ENCODE measurements around the gene MCM3AP.

Gene MCM3AP

GRCh38 chr21:46250146-46250725 lies 35.2 kb downstream of the MCM3AP start:
- Histone ChIP-seq H2AFZ (ENCODE audit: low read length) (no peak overlapping the region), H3K9me2 (replicated peaks; ENCODE audit: insufficient read depth, low read length) (no peaks in the 10 kb centered on the region), H4K20me1 (ENCODE audit: insufficient read depth, low read length) (no peaks in the 10 kb centered on the region), H3K36me3 (replicated peaks; ENCODE audit: insufficient read depth, low read length) (peaks cover 12% of the 10 kb centered on the region; the same call in 1 of the 2 replicates), H3K27me3 (replicated peaks; ENCODE audit: insufficient read depth, low read length) (no peaks in the 10 kb centered on the region), H3K4me3 (ENCODE audit: low read length) (no peak overlapping the region), H3K4me2 (ENCODE audit: low read depth, low read length) (no peak overlapping the region), H3K79me2 (ENCODE audit: low read length) (no peaks in the 10 kb centered on the region), H3K4me1 (ENCODE audit: low read length) (no peaks in the 10 kb centered on the region), H3F3A (ENCODE audit: insufficient read depth, low read length) (no peaks in the 10 kb centered on the region), H3K27ac (ENCODE audit: low read length) (no peak overlapping the region), H3K9me3 (replicated peaks; ENCODE audit: insufficient read depth, low read length) (no peaks in the 10 kb centered on the region), H3K9ac (ENCODE audit: low read length) (no peak overlapping the region)
- TF ChIP-seq EZH2phosphoT487 (IDR thresholded peaks at IDR 0.05; ENCODE audit: low read length) (no peak), CTCF (IDR thresholded peaks at IDR 0.05; ENCODE audit: low read length) (no peak), EZH2 (optimal IDR thresholded peaks at IDR 0.05; ENCODE audit: low read depth, low read length) (no peak)
- DNase-seq, result no peak

DNA sequence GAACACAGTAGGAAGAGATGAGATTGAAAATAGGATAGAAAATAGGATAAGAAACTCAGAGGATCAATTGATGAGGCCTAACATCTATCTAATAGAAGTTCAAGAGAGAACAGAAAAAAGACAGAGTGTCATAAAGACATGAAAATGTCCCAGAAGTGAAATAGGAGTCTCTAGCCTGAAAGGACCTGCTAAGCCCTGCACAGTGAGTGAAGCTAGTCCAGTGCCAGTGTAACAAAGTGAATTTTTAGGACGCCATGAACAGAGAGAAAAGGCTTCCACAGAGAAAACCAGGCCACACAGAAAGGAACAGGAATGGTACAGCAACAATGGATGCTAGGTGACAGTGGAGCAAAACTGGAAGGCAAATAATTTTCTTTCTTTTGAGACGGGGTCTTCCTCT lies 36.6 kb downstream of the MCM3AP start:
- Histone ChIP-seq H3K27me3 (replicated peaks; ENCODE audit: insufficient read depth, low read length) (no peaks in the 10 kb centered on the region), H3K4me1 (ENCODE audit: low read length) (no peaks in the 10 kb centered on the region), H3K36me3 (replicated peaks; ENCODE audit: insufficient read depth, low read length) (peaks cover 21% of the 10 kb centered on the region), H3K27ac (ENCODE audit: low read length) (no peak overlapping the region), H2AFZ (ENCODE audit: low read length) (no peak overlapping the region), H3K9me2 (replicated peaks; ENCODE audit: insufficient read depth, low read length) (no peaks in the 10 kb centered on the region), H3K9ac (ENCODE audit: low read length) (no peak overlapping the region), H3K9me3 (replicated peaks; ENCODE audit: insufficient read depth, low read length) (no peaks in the 10 kb centered on the region), H3F3A (ENCODE audit: insufficient read depth, low read length) (no peaks in the 10 kb centered on the region), H4K20me1 (ENCODE audit: insufficient read depth, low read length) (no peaks in the 10 kb centered on the region), H3K79me2 (ENCODE audit: low read length) (0 out of 2 replicates have a peak, but pooled peaks cover 5% of the 10 kb centered on the region), H3K4me2 (ENCODE audit: low read depth, low read length) (no peak overlapping the region), H3K4me3 (ENCODE audit: low read length) (no peak overlapping the region)
- no peak for TF ChIP-seq EZH2 (optimal IDR thresholded peaks at IDR 0.05; ENCODE audit: low read depth, low read length)
- TF ChIP-seq EZH2phosphoT487 (IDR thresholded peaks at IDR 0.05; ENCODE audit: low read length), result no peak
- no peak for TF ChIP-seq CTCF (IDR thresholded peaks at IDR 0.05; ENCODE audit: low read length)
- no peak for DNase-seq

DNA sequence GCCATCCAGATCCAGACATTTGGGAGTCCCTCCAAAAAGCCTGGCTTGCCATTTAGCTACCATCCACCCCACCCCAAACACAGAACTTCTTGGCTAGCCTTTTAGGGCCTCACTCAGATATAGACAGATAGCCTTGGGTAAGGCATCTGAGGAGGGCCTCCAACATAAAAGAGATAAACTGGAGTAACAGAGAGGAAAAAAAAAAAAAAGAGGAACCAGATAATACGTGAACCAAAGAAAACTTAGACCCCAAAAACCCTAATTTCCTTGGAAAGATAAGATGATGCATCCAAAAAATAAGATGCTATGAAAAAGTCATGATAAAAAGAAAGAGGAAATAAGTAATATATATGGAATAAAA lies 37.0 kb downstream of the MCM3AP start:
- Histone ChIP-seq H3K36me3 (replicated peaks; ENCODE audit: insufficient read depth, low read length) (peaks cover 25% of the 10 kb centered on the region), H3K9ac (ENCODE audit: low read length) (no peak overlapping the region)

More for the DNA sequence above, 37.0 kb downstream of the MCM3AP start:
- no peak overlapping the region for H3K4me2 ChIP-seq (ENCODE audit: low read depth, low read length)
- no peaks in the 10 kb centered on the region for H3F3A ChIP-seq (ENCODE audit: insufficient read depth, low read length)
- no peaks in the 10 kb centered on the region for H4K20me1 ChIP-seq (ENCODE audit: insufficient read depth, low read length)
- H3K9me3 ChIP-seq (replicated peaks; ENCODE audit: insufficient read depth, low read length), result no peaks in the 10 kb centered on the region
- no peak overlapping the region for H3K4me3 ChIP-seq (ENCODE audit: low read length)
- H3K4me1 ChIP-seq (ENCODE audit: low read length), result no peaks in the 10 kb centered on the region
- no peak overlapping the region for H2AFZ ChIP-seq (ENCODE audit: low read length)
- no peaks in the 10 kb centered on the region for H3K9me2 ChIP-seq (replicated peaks; ENCODE audit: insufficient read depth, low read length)
- H3K79me2 ChIP-seq (ENCODE audit: low read length), result 0 out of 2 replicates have a peak, but pooled peaks cover 5% of the 10 kb centered on the region
- no peaks in the 10 kb centered on the region for H3K27me3 ChIP-seq (replicated peaks; ENCODE audit: insufficient read depth, low read length)
- no peak overlapping the region for H3K27ac ChIP-seq (ENCODE audit: low read length)
- no peak for DNase-seq
- no peak for TF ChIP-seq CTCF (IDR thresholded peaks at IDR 0.05; ENCODE audit: low read length)
- no peak for TF ChIP-seq EZH2phosphoT487 (IDR thresholded peaks at IDR 0.05; ENCODE audit: low read length)
- TF ChIP-seq EZH2 (optimal IDR thresholded peaks at IDR 0.05; ENCODE audit: low read depth, low read length), result no peak
